Head of caudate nucleus (tissue), 42 donors: ENCODE data around the gene FADS6.

Source experiments
- DNase-seq, 42 donors: peaks; one replicate each; pipeline versions ENCODE4 v3.0.0 to v3.0.0-alpha.2; 2020 to 2021; ENCODE audit warnings: mixed read lengths in 7 of 42
- intact Hi-C: fragments of 100-400 bp; cut with DNase I; formaldehyde crosslinking; loops from one replicate; pipeline ENCODE4 v1.15.0; 2022

The FADS6 gene

GRCh38 chr17:74842599-74843351 lies 50.7 kb downstream of the FADS6 start:
- intact Hi-C loops = no loop called here
- DNase-seq = peak; percentile 25 to 89 (median 78)

GRCh38 chr17:74842146-74842598 lies 51.3 kb downstream of the FADS6 start:
- intact Hi-C loops = no loop called here
- peak in 1 of 42 donors; percentile 48 for DNase-seq

GRCh38 chr17:74840989-74841666 lies 52.3 kb downstream of the FADS6 start:
- peak; percentile 47 to 87 (median 72) for DNase-seq
- intact Hi-C loops = no loop called here

GRCh38 chr17:74839990-74840852 lies 53.2 kb downstream of the FADS6 start:
- intact Hi-C loops = no loop called here
- no peak for DNase-seq

GRCh38 chr17:74838274-74838673 lies 55.2 kb downstream of the FADS6 start:
- intact Hi-C loops = no loop called here
- no peak for DNase-seq

- intact Hi-C loops = no loop called here
- no peak for DNase-seq
These were observed 56.6 kb downstream of the FADS6 start for GRCh38 chr17:74836691-74837467.

GRCh38 chr17:74836191-74836590 lies 57.2 kb downstream of the FADS6 start:
- intact Hi-C loops = no loop called here
- no peak for DNase-seq

GRCh38 chr17:74833501-74834377 lies 59.7 kb downstream of the FADS6 start:
- peak in 38 of 42 donors; percentile 23 to 76 (median 56) for DNase-seq

GRCh38 chr17:74832421-74832820 lies 61.0 kb downstream of the FADS6 start:
- no peak for DNase-seq
- intact Hi-C loops = no loop called here

More at GRCh38 chr17:74833501-74834377, 59.7 kb downstream of the FADS6 start:
- intact Hi-C loops = no loop called here

- DNase-seq = no peak
- intact Hi-C loops = no loop called here
These were observed 61.8 kb downstream of the FADS6 start for GRCh38 chr17:74831444-74832146.

- intact Hi-C loops = no loop called here
- no peak for DNase-seq
These were observed 62.6 kb downstream of the FADS6 start for GRCh38 chr17:74830861-74831260.

GRCh38 chr17:74827800-74828199 lies 65.6 kb downstream of the FADS6 start:
- intact Hi-C loops = no loop called here
- DNase-seq = peak in 1 of 42 donors; percentile 31
